ENCODE measurements around the gene CDCA7.
A peak's percentile ranks its signal among the peaks of the same experiment; 100 is the strongest.

The CDCA7 gene

GRCh38 chr2:173357346-173357745, 2.7 kb downstream of the CDCA7 start:
- H3K4me1 ChIP-seq (ENCODE audit: low read length): peaks cover 18% of the 10 kb centered on the region
- no peaks in the 10 kb centered on the region for H3K9me2 ChIP-seq (replicated peaks; ENCODE audit: insufficient read depth, low read length)
- no peaks in the 10 kb centered on the region for H3K9me3 ChIP-seq (replicated peaks; ENCODE audit: insufficient read depth, low read length)
- no peak overlapping the region for H2AFZ ChIP-seq (ENCODE audit: low read length)
- H3F3A ChIP-seq (ENCODE audit: insufficient read depth, low read length): peaks cover 13% of the 10 kb centered on the region
- H3K79me2 ChIP-seq (ENCODE audit: low read length): peaks cover 15% of the 10 kb centered on the region
- H4K20me1 ChIP-seq (ENCODE audit: insufficient read depth, low read length): peaks cover 10% of the 10 kb centered on the region; the same call in 1 of the 2 replicates
- H3K4me2 ChIP-seq (ENCODE audit: low read depth, low read length): no peak overlapping the region
- peaks cover 71% of the 10 kb centered on the region for H3K27me3 ChIP-seq (replicated peaks; ENCODE audit: insufficient read depth, low read length)
- TF ChIP-seq CTCF (IDR thresholded peaks at IDR 0.05; ENCODE audit: low read length): no peak
- no peak for TF ChIP-seq EZH2phosphoT487 (IDR thresholded peaks at IDR 0.05; ENCODE audit: low read length)
- no peak for TF ChIP-seq EZH2 (optimal IDR thresholded peaks at IDR 0.05; ENCODE audit: low read depth, low read length)
- no peak overlapping the region for H3K9ac ChIP-seq (ENCODE audit: low read length)
- DNase-seq: no peak
- no peak overlapping the region for H3K4me3 ChIP-seq (ENCODE audit: low read length)
- H3K36me3 ChIP-seq (replicated peaks; ENCODE audit: insufficient read depth, low read length): no peaks in the 10 kb centered on the region
- no peak overlapping the region for H3K27ac ChIP-seq (ENCODE audit: low read length)

- peaks cover 13% of the 10 kb centered on the region for H3F3A ChIP-seq (ENCODE audit: insufficient read depth, low read length)
- peaks cover 10% of the 10 kb centered on the region; the same call in 1 of the 2 replicates for H4K20me1 ChIP-seq (ENCODE audit: insufficient read depth, low read length)
- H3K27me3 ChIP-seq (replicated peaks; ENCODE audit: insufficient read depth, low read length): peaks cover 68% of the 10 kb centered on the region
- no peak overlapping the region for H3K27ac ChIP-seq (ENCODE audit: low read length)
- H3K36me3 ChIP-seq (replicated peaks; ENCODE audit: insufficient read depth, low read length): no peaks in the 10 kb centered on the region
- peaks cover 17% of the 10 kb centered on the region for H3K4me1 ChIP-seq (ENCODE audit: low read length)
- H3K9me2 ChIP-seq (replicated peaks; ENCODE audit: insufficient read depth, low read length): no peaks in the 10 kb centered on the region
- H3K4me3 ChIP-seq (ENCODE audit: low read length): no peak overlapping the region
- no peak overlapping the region for H2AFZ ChIP-seq (ENCODE audit: low read length)
- no peak overlapping the region for H3K9ac ChIP-seq (ENCODE audit: low read length)
- no peak overlapping the region for H3K4me2 ChIP-seq (ENCODE audit: low read depth, low read length)
- H3K79me2 ChIP-seq (ENCODE audit: low read length): peaks cover 15% of the 10 kb centered on the region
- no peak for TF ChIP-seq EZH2 (optimal IDR thresholded peaks at IDR 0.05; ENCODE audit: low read depth, low read length)
- TF ChIP-seq CTCF (IDR thresholded peaks at IDR 0.05; ENCODE audit: low read length): no peak
- TF ChIP-seq EZH2phosphoT487 (IDR thresholded peaks at IDR 0.05; ENCODE audit: low read length): no peak
- H3K9me3 ChIP-seq (replicated peaks; ENCODE audit: insufficient read depth, low read length): no peaks in the 10 kb centered on the region
- DNase-seq: no peak
Observed at GRCh38 chr2:173358616-173359015, 3.9 kb downstream of the CDCA7 start.

GRCh38 chr2:173359231-173359630, 4.6 kb downstream of the CDCA7 start:
- Histone ChIP-seq H3K4me2 (ENCODE audit: low read depth, low read length) (no peak overlapping the region), H3K4me3 (ENCODE audit: low read length) (no peak overlapping the region), H3K9me2 (replicated peaks; ENCODE audit: insufficient read depth, low read length) (no peaks in the 10 kb centered on the region), H3K27me3 (replicated peaks; ENCODE audit: insufficient read depth, low read length) (peaks cover 66% of the 10 kb centered on the region), H3K79me2 (ENCODE audit: low read length) (peaks cover 15% of the 10 kb centered on the region), H3K27ac (ENCODE audit: low read length) (no peak overlapping the region), H3K36me3 (replicated peaks; ENCODE audit: insufficient read depth, low read length) (no peaks in the 10 kb centered on the region), H2AFZ (ENCODE audit: low read length) (no peak overlapping the region), H3K9ac (ENCODE audit: low read length) (no peak overlapping the region), H3K4me1 (ENCODE audit: low read length) (peaks cover 14% of the 10 kb centered on the region), H3K9me3 (replicated peaks; ENCODE audit: insufficient read depth, low read length) (no peaks in the 10 kb centered on the region), H3F3A (ENCODE audit: insufficient read depth, low read length) (peaks cover 13% of the 10 kb centered on the region), H4K20me1 (ENCODE audit: insufficient read depth, low read length) (peaks cover 10% of the 10 kb centered on the region; the same call in 1 of the 2 replicates)
- TF ChIP-seq EZH2 (optimal IDR thresholded peaks at IDR 0.05; ENCODE audit: low read depth, low read length) (no peak), CTCF (IDR thresholded peaks at IDR 0.05; ENCODE audit: low read length) (no peak), EZH2phosphoT487 (IDR thresholded peaks at IDR 0.05; ENCODE audit: low read length) (no peak)
- DNase-seq: peak; percentile 78

Data from MM.1S (cell line).